Spinal cord (tissue), 10 donors: ENCODE measurements around the gene TLR7. TPM values are rescaled to one million over a fixed set of nuclear protein-coding genes. Genes with fewer than 3 reads are reported as not detected.

ENCODE experiments used
- DNase-seq, 6 donors: peaks; one replicate each; pipeline versions ENCODE4 v3.0.0 to v3.0.0-alpha.2; 2013 to 2015; ENCODE audit warnings: low spot score in 6 of 6, low read depth in 4 of 6
- H3K27ac ChIP-seq: one replicate; pipeline ENCODE4 v1.5.1; 2013; ENCODE audit warnings: low read depth, low read length, control low read depth
- H3K27me3 ChIP-seq: one replicate; pipeline ENCODE4 v1.6.1; 2013; ENCODE audit warnings: low read length; ENCODE audit not compliant: control insufficient read depth, insufficient read depth
- H3K36me3 ChIP-seq: one replicate; pipeline ENCODE4 v1.6.1; 2013; ENCODE audit warnings: low read length; ENCODE audit not compliant: control insufficient read depth, insufficient read depth
- H3K4me1 ChIP-seq: one replicate; pipeline ENCODE4 v1.6.1; 2013; ENCODE audit warnings: low read length; ENCODE audit not compliant: control insufficient read depth, insufficient read depth
- H3K4me3 ChIP-seq: one replicate; pipeline ENCODE4 v1.5.1; 2013; ENCODE audit warnings: low read depth, low read length, control low read depth
- H3K9me3 ChIP-seq: one replicate; pipeline ENCODE4 v1.6.1; 2013; ENCODE audit warnings: low read length; ENCODE audit not compliant: control insufficient read depth, insufficient read depth
- WGBS: methylation state at CpG from one replicate; pipeline ENCODE4 v1.1.5; 2013; ENCODE audit warnings: missing lambda C conversion rate; ENCODE audit not compliant: insufficient coverage; 5-methylcytosine and 5-hydroxymethylcytosine counted together
- long read RNA-seq, 4 donors: transcript quantifications; one replicate each; lab custom pipeline, GENCODE V29; 2026
- polyA plus RNA-seq, 2 donors: library from polyadenylated mRNA; unstranded; fragments of 120-200 nt; gene quantifications; one replicate each; pipeline ENCODE4 v1.2.1, GENCODE V29; 2013; ENCODE audit not compliant: insufficient read length in 2 of 2
- total RNA-seq, 2 donors: library from RNA; depleted of rRNA in 1 of 2; stranded (reverse); fragments of 120-200 nt in 1 of 2; fragments of >200 nt in 1 of 2; gene quantifications; one replicate each; pipeline versions ENCODE4 v1.2.3 to v1.2.4, GENCODE V29; 2013 to 2014
- donor health status: healthy.

TLR7 gene
- total RNA-seq: 1 to 10 TPM; 2.4 to 7.3 TPM
- 1 to 10 TPM; 1.6 to 4.6 TPM for polyA plus RNA-seq
- long read RNA-seq, donor 1: 0 reads
- long read RNA-seq, donor 2, full-length matches to known transcripts: 1 of 1 reads
- long read RNA-seq, donor 2, partial matches to known transcripts: 0 of 1 reads
- long read RNA-seq, donor 2, other reads (novel, unspliced or antisense): 0 of 1 reads
- long read RNA-seq, donor 3, full-length matches to known transcripts: 1 of 1 reads
- long read RNA-seq, donor 3, partial matches to known transcripts: 0 of 1 reads
- long read RNA-seq, donor 3, other reads (novel, unspliced or antisense): 0 of 1 reads
- long read RNA-seq, donor 4: 0 reads

GRCh38 chrX:12866451-12867377 lies at the start of gene TLR7:
TSS of gene TLR7 (plus strand) at chrX:12867072. CDS start at chrX:12867579, 507 bp downstream.
- H3K27ac ChIP-seq: no peak within 1 kb of the TSS
- no peaks in the 10 kb centered on the region for H3K27me3 ChIP-seq
- no peak within 1 kb of the TSS for H3K4me3 ChIP-seq
- no peaks in the 10 kb centered on the region for H3K36me3 ChIP-seq
- WGBS: 72% methylated on average over 4 of the region's 7 CpGs
- H3K4me1 ChIP-seq: no peaks in the 10 kb centered on the region
- DNase-seq: no peak
- no peaks in the 10 kb centered on the region for H3K9me3 ChIP-seq

GRCh38 chrX:12817528-12817927 lies 49.3 kb upstream of the TLR7 start:
- Histone ChIP-seq H3K27me3 (peaks cover 3% of the 10 kb centered on the region), H3K27ac (no peak overlapping the region), H3K9me3 (no peaks in the 10 kb centered on the region), H3K4me3 (no peak overlapping the region), H3K36me3 (peaks cover 2% of the 10 kb centered on the region), H3K4me1 (no peaks in the 10 kb centered on the region)
- 67% methylated on average over 3 of the region's 5 CpGs for WGBS
- no peak for DNase-seq

- Histone ChIP-seq H3K9me3 (no peaks in the 10 kb centered on the region), H3K36me3 (peaks cover 2% of the 10 kb centered on the region), H3K4me1 (no peaks in the 10 kb centered on the region), H3K27me3 (peaks cover 3% of the 10 kb centered on the region), H3K4me3 (no peak overlapping the region), H3K27ac (no peak overlapping the region)
- no peak for DNase-seq
- 91% methylated on average over 8 of the region's 9 CpGs for WGBS
These were observed 47.6 kb upstream of the TLR7 start for GRCh38 chrX:12819222-12819621.

GRCh38 chrX:12820737-12821136 lies 46.1 kb upstream of the TLR7 start:
- Histone ChIP-seq H3K27ac (no peak overlapping the region), H3K4me3 (no peak overlapping the region), H3K36me3 (peaks cover 2% of the 10 kb centered on the region), H3K27me3 (peaks cover 3% of the 10 kb centered on the region), H3K4me1 (no peaks in the 10 kb centered on the region), H3K9me3 (no peaks in the 10 kb centered on the region)
- WGBS: 94% methylated on average over 2 of the region's 7 CpGs
- no peak for DNase-seq

GRCh38 chrX:12824944-12825343 lies 41.9 kb upstream of the TLR7 start:
- Histone ChIP-seq H3K27ac (no peak overlapping the region), H3K4me3 (no peak overlapping the region), H3K4me1 (no peaks in the 10 kb centered on the region), H3K9me3 (no peaks in the 10 kb centered on the region), H3K27me3 (peaks cover 3% of the 10 kb centered on the region), H3K36me3 (no peaks in the 10 kb centered on the region)
- 73% methylated on average over 9 of the region's 9 CpGs for WGBS
- no peak for DNase-seq

- Histone ChIP-seq H3K9me3 (no peaks in the 10 kb centered on the region), H3K27me3 (peaks cover 3% of the 10 kb centered on the region), H3K27ac (no peak overlapping the region), H3K36me3 (no peaks in the 10 kb centered on the region), H3K4me1 (no peaks in the 10 kb centered on the region), H3K4me3 (no peak overlapping the region)
- 90% methylated on average over 4 of the region's 8 CpGs for WGBS
- DNase-seq: no peak
These were observed 41.1 kb upstream of the TLR7 start for GRCh38 chrX:12825801-12826200.

GRCh38 chrX:12843061-12843667 lies 23.7 kb upstream of the TLR7 start:
- DNase-seq: no peak
- H3K27me3 ChIP-seq: no peaks in the 10 kb centered on the region
- 92% methylated on average over 2 of the region's 2 CpGs for WGBS

GRCh38 chrX:12843668-12844279 lies 23.1 kb upstream of the TLR7 start:
- WGBS: 17% methylated on average over 2 of the region's 6 CpGs
- no peaks in the 10 kb centered on the region for H3K27me3 ChIP-seq
- H3K4me1 ChIP-seq: no peaks in the 10 kb centered on the region
- DNase-seq: no peak
- H3K27ac ChIP-seq: no peak overlapping the region
- no peaks in the 10 kb centered on the region for H3K36me3 ChIP-seq
- no peak overlapping the region for H3K4me3 ChIP-seq
- H3K9me3 ChIP-seq: no peaks in the 10 kb centered on the region

More at GRCh38 chrX:12843061-12843667, 23.7 kb upstream of the TLR7 start:
- no peaks in the 10 kb centered on the region for H3K36me3 ChIP-seq
- no peaks in the 10 kb centered on the region for H3K9me3 ChIP-seq
- H3K27ac ChIP-seq: no peak overlapping the region
- H3K4me1 ChIP-seq: no peaks in the 10 kb centered on the region
- H3K4me3 ChIP-seq: no peak overlapping the region

GRCh38 chrX:12844319-12844718 lies 22.6 kb upstream of the TLR7 start:
- no peak for DNase-seq
- Histone ChIP-seq H3K36me3 (no peaks in the 10 kb centered on the region), H3K4me1 (no peaks in the 10 kb centered on the region), H3K9me3 (no peaks in the 10 kb centered on the region), H3K4me3 (no peak overlapping the region), H3K27me3 (no peaks in the 10 kb centered on the region), H3K27ac (no peak overlapping the region)
- WGBS: 40% methylated on average over 1 of the region's 3 CpGs
